Heart right ventricle (tissue), 16 donors: Measurements from ENCODE around the gene CREB5. TPM values are rescaled to one million over a fixed set of nuclear protein-coding genes. Genes with fewer than 3 reads are reported as not detected.
"Not testable (repeated sequence)": the region's sequence is repeated elsewhere in the genome, so short reads cannot be mapped to it uniquely, and the experiment has no call there.

Experiments used
- ATAC-seq, 8 donors: fragments of 200-7000 bp; cut with Tn5 transposase; one replicate each; pipeline ENCODE4 v1.9.1; 2020; ENCODE audit warnings: mild to moderate bottlenecking in 8 of 8, moderate library complexity in 8 of 8, moderate number of reproducible peaks in 1 of 8
- DNase-seq, 2 donors: peaks; one replicate each; pipeline ENCODE4 v3.0.0-alpha.2; 2020
- H3K27ac ChIP-seq, 10 donors: fragments of 200-600 bp; sonication (generic) in 2 of 10; one replicate each; pipeline versions ENCODE4 v1.5.0 to v1.8.0; 2020 to 2022; ENCODE audit warnings: mild to moderate bottlenecking in 3 of 10
- H3K27me3 ChIP-seq, 7 donors: fragments of 200-600 bp; one replicate each; pipeline ENCODE4 v1.8.0; 2021 to 2022; ENCODE audit warnings: mild to moderate bottlenecking in 2 of 7
- H3K36me3 ChIP-seq, 9 donors: fragments of 200-600 bp; sonication (generic) in 1 of 9; one replicate each; pipeline versions ENCODE4 v1.5.0 to v1.8.0; 2020 to 2022; ENCODE audit warnings: mild to moderate bottlenecking in 2 of 9
- H3K4me1 ChIP-seq, 9 donors: fragments of 200-600 bp; sonication (generic) in 1 of 9; one replicate each; pipeline versions ENCODE4 v1.5.0 to v1.8.0; 2020 to 2022; ENCODE audit warnings: mild to moderate bottlenecking in 4 of 9
- H3K4me3 ChIP-seq, 10 donors: fragments of 200-600 bp; sonication (generic) in 2 of 10; one replicate each; pipeline versions ENCODE4 v1.5.0 to v1.8.0; 2020 to 2022; ENCODE audit warnings: mild to moderate bottlenecking in 7 of 10, moderate library complexity in 2 of 10
- H3K9me3 ChIP-seq, 11 donors: fragments of 200-600 bp in 10 of 11; sonication (generic) in 2 of 11; one replicate each; pipeline versions ENCODE4 v1.5.0 to v1.8.0; 2013 to 2022; ENCODE audit warnings: mild to moderate bottlenecking in 2 of 11, control low read depth in 1 of 11, moderate library complexity in 1 of 11
- WGBS, 2 donors: extraction: QIAGEN DNeasy Blood & Tissue Kit; methylation state at CpG; one replicate each; pipeline ENCODE4 v1.1.7; 2013; ENCODE audit warnings: inconsistent platforms in 1 of 2; 5-methylcytosine and 5-hydroxymethylcytosine counted together
- intact Hi-C, 10 donors: fragments of 100-400 bp; cut with DNase I; formaldehyde crosslinking; loops; one replicate each; pipeline versions ENCODE4 v1.11.1 to v1.14.2; 2022
- polyA plus RNA-seq, 2 donors: library from polyadenylated mRNA; stranded (reverse); fragments of 200-250 nt; gene quantifications; one replicate each; pipeline ENCODE4 v1.2.3, GENCODE V29; 2013
- total RNA-seq, 10 donors: library from RNA; stranded (reverse); fragmentation: NEBNext Ultra II Directional in 3 of 10; extraction: Animal tissue kit (Norgen Biotek cat#: 25700) in 3 of 10; gene quantifications; one replicate each; pipeline versions ENCODE4 v1.2.1 to v1.2.4, GENCODE V29; 2021 to 2023
- TF ChIP-seq, protein P1 (sequence below), 9 donors: fragments of 200-600 bp; sonication (generic) in 2 of 9; IDR thresholded peaks; one replicate each; pipeline versions ENCODE4 v1.5.0 to v1.8.0; 2021 to 2022; ENCODE audit warnings: antibody characterized with exemption in 9 of 9, mild to moderate bottlenecking in 5 of 9, moderate library complexity in 1 of 9
- donor health status: Arrhythmogenic right ventricular cardiomyopathy.
- donor health status: ischemic (EF 13 %, LVEDD 7.1; RV severe dilation, severe dysfunction).
- donor health status: healthy with polysubstance abuse.
- donor health status: DM: no; HTN: yes; CAD: no.
- donor health status: DM: no; HTN: no; CAD: no.
- donor health status: ischemic (EF 25% LVEDD 6.9; RV normal size, moderate dysfunction).
- donor health status: ischemic (EF 25% LVEDD 5.7; RV mildly dilated, moderate dysfunction).
- donor health status: healthy.
- donor health status: DM: yes; HTN: yes; CAD: no.
- donor health status: Ischemic cardiomyopathy.
- donor health status: ischemic (EF 35%, LVEDD 5.7; RV mildly dilated, moderate dysfunction).
- donor health status: nonischemic (EF 11% LVEDD 7.7; RV severe dilation, severe dysfunction).
- donor health status: DM: yes; HTN: yes; CAD: no.
- donor health status: PGD.
- donor health status: ischemic (EF 29% LVEDD 5.4; RV normal size, mild dysfunction).
- donor health status: nonischemic (EF 23%, LVEDD 6.1; RV moderate dilation, normal function).

CREB5 gene
- total and polyA plus RNA-seq, 12 donors = 4.7 to 170 (median 19.0) TPM

GRCh38 chr7:28550580-28551186 lies 138.4 kb downstream of the CREB5 start:
- H3K36me3 ChIP-seq = no peaks in the 10 kb centered on the region
- H3K4me3 ChIP-seq = no peak overlapping the region
- TF ChIP-seq, protein P1, sequence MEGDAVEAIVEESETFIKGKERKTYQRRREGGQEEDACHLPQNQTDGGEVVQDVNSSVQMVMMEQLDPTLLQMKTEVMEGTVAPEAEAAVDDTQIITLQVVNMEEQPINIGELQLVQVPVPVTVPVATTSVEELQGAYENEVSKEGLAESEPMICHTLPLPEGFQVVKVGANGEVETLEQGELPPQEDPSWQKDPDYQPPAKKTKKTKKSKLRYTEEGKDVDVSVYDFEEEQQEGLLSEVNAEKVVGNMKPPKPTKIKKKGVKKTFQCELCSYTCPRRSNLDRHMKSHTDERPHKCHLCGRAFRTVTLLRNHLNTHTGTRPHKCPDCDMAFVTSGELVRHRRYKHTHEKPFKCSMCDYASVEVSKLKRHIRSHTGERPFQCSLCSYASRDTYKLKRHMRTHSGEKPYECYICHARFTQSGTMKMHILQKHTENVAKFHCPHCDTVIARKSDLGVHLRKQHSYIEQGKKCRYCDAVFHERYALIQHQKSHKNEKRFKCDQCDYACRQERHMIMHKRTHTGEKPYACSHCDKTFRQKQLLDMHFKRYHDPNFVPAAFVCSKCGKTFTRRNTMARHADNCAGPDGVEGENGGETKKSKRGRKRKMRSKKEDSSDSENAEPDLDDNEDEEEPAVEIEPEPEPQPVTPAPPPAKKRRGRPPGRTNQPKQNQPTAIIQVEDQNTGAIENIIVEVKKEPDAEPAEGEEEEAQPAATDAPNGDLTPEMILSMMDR (IDR thresholded peaks at IDR 0.05) = no peak
- no peak for ATAC-seq
- peaks cover 0 to 17% (median 11%) of the 10 kb centered on the region in 11 donors for H3K9me3 ChIP-seq
- no peaks in the 10 kb centered on the region for H3K27me3 ChIP-seq
- H3K4me1 ChIP-seq = peaks cover 0 to 28% (median 6%) of the 10 kb centered on the region in 9 donors
- no peak for DNase-seq
- 68% methylated on average over 7 of the region's 7 CpGs for WGBS, 2 donors
- intact Hi-C loops = no loop called here
- no peak overlapping the region for H3K27ac ChIP-seq

- Histone ChIP-seq H3K27me3 (no peaks in the 10 kb centered on the region), H3K4me3 (no peak overlapping the region), H3K4me1 (peaks cover 0 to 33% (median 6%) of the 10 kb centered on the region in 9 donors), H3K36me3 (no peaks in the 10 kb centered on the region), H3K9me3 (peaks cover 0 to 11% (median 5%) of the 10 kb centered on the region in 11 donors), H3K27ac (no peak overlapping the region)
- no peak for DNase-seq
- TF ChIP-seq, protein P1 (IDR thresholded peaks at IDR 0.05) = no peak
- intact Hi-C loops = no loop called here
- 56 to 61% methylated on average over 5 of the region's 5 CpGs for WGBS, 2 donors
- ATAC-seq = peak in 1 of 8 donors; percentile 57
Measured at GRCh38 chr7:28551331-28551730, 139.0 kb downstream of the CREB5 start.

- H3K27me3 ChIP-seq, H3K9me3 ChIP-seq, ATAC-seq, DNase-seq, H3K4me3 ChIP-seq, H3K27ac ChIP-seq, H3K36me3 ChIP-seq, intact Hi-C loops: not testable (repeated sequence)
- 85 to 97% methylated on average over 1 of the region's 1 CpG for WGBS, 2 donors
- H3K4me1 ChIP-seq = peaks cover 0 to 35% (median 6%) of the 10 kb centered on the region in 9 donors
Measured at GRCh38 chr7:28551766-28552165, 139.4 kb downstream of the CREB5 start.

DNA sequence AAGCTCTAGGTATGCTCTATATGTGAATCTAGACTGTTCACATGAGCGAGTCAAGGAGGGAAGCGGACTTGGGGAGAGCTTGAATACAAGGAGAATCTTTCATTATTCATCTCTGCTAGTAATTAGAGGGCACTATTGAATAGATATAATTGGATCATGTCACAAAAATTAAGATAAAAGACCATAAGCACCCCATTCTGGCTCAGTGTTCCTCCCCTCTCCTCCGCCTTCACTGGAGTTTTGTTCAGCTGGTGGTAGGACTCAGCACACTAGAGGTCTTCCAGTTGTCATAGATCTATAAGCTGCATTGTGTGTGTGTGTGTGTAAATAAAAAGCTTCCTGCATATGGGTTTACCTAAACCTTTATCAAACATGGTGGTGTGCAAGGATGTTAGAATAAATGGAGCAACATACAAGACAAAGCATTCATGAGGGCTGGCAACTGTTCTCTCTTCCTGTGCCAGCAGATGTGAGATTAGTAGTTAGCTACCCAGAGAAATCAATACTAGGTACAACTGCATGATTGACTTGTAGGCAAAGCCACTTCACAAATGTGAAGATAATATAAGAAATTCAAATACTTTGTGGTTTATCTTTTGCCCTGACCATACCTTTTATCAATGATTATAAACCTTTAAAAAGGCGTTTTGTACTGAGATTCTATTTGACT lies 142.6 kb downstream of the CREB5 start:
- H3K4me1 ChIP-seq = peaks cover 0 to 35% (median 6%) of the 10 kb centered on the region in 9 donors
- no peaks in the 10 kb centered on the region for H3K9me3 ChIP-seq
- intact Hi-C loops = no loop called here
- no peaks in the 10 kb centered on the region for H3K27me3 ChIP-seq
- no peaks in the 10 kb centered on the region for H3K36me3 ChIP-seq
- ATAC-seq (no peak), DNase-seq (no peak)
- TF ChIP-seq, protein P1 (IDR thresholded peaks at IDR 0.05) = no peak
- H3K4me3 ChIP-seq = no peak overlapping the region
- WGBS, 2 donors = 97 to 98% methylated on average over 4 of the region's 4 CpGs
- no peak overlapping the region for H3K27ac ChIP-seq

- no peak for ATAC-seq
Measured at GRCh38 chr7:28556025-28556424, 143.7 kb downstream of the CREB5 start.

More at GRCh38 chr7:28556025-28556424, 143.7 kb downstream of the CREB5 start:
- 65 to 83% methylated on average over 8 of the region's 8 CpGs for WGBS, 2 donors
- Histone ChIP-seq H3K4me3 (no peak overlapping the region), H3K27me3 (no peaks in the 10 kb centered on the region), H3K27ac (no peak overlapping the region), H3K9me3 (no peaks in the 10 kb centered on the region), H3K4me1 (peaks cover 0 to 28% (median 6%) of the 10 kb centered on the region in 9 donors), H3K36me3 (no peaks in the 10 kb centered on the region)
- TF ChIP-seq, protein P1 (IDR thresholded peaks at IDR 0.05) = no peak
- intact Hi-C loops = no loop called here
- no peak for DNase-seq
